ENCODE measurements around the gene EML6.

Gene EML6

GRCh38 chr2:54880428-54880827 lies 157.0 kb downstream of the EML6 start:
- no peak for DNase-seq (ENCODE audit: low read depth, low spot score)
- no peak overlapping the region for H3K4me3 ChIP-seq (ENCODE audit: low read depth, low read length)
- in situ Hi-C loops (cut with HindIII; ENCODE audit: low sequenced_read_pairs) = no loop called here
- TF ChIP-seq CTCF (IDR thresholded peaks at IDR 0.05; ENCODE audit: low read depth, low read length) = no peak

GRCh38 chr2:54881759-54882158 lies 158.3 kb downstream of the EML6 start:
- in situ Hi-C loops (cut with HindIII; ENCODE audit: low sequenced_read_pairs) = no loop called here
- DNase-seq (ENCODE audit: low read depth, low spot score) = no peak
- TF ChIP-seq CTCF (IDR thresholded peaks at IDR 0.05; ENCODE audit: low read depth, low read length) = no peak
- no peak overlapping the region for H3K4me3 ChIP-seq (ENCODE audit: low read depth, low read length)

- TF ChIP-seq CTCF (IDR thresholded peaks at IDR 0.05; ENCODE audit: low read depth, low read length) = no peak
- H3K4me3 ChIP-seq (ENCODE audit: low read depth, low read length) = no peak overlapping the region
- in situ Hi-C loops (cut with HindIII; ENCODE audit: low sequenced_read_pairs) = no loop called here
- DNase-seq (ENCODE audit: low read depth, low spot score) = no peak
These were observed 162.4 kb downstream of the EML6 start for GRCh38 chr2:54885891-54886290.

- no peak for DNase-seq (ENCODE audit: low read depth, low spot score)
- in situ Hi-C loops (cut with HindIII; ENCODE audit: low sequenced_read_pairs) = no loop called here
- no peak overlapping the region for H3K4me3 ChIP-seq (ENCODE audit: low read depth, low read length)
- TF ChIP-seq CTCF (IDR thresholded peaks at IDR 0.05; ENCODE audit: low read depth, low read length) = no peak
These were observed 164.5 kb downstream of the EML6 start for GRCh38 chr2:54887850-54888545.

GRCh38 chr2:54889053-54889452 lies 165.6 kb downstream of the EML6 start:
- in situ Hi-C loops (cut with HindIII; ENCODE audit: low sequenced_read_pairs) = no loop called here
- no peak overlapping the region for H3K4me3 ChIP-seq (ENCODE audit: low read depth, low read length)
- no peak for TF ChIP-seq CTCF (IDR thresholded peaks at IDR 0.05; ENCODE audit: low read depth, low read length)
- DNase-seq (ENCODE audit: low read depth, low spot score) = no peak

- in situ Hi-C loops (cut with HindIII; ENCODE audit: low sequenced_read_pairs) = no loop called here
- DNase-seq (ENCODE audit: low read depth, low spot score) = peak; percentile 5
- no peak overlapping the region for H3K4me3 ChIP-seq (ENCODE audit: low read depth, low read length)
- TF ChIP-seq CTCF (IDR thresholded peaks at IDR 0.05; ENCODE audit: low read depth, low read length) = no peak
These were observed 168.4 kb downstream of the EML6 start for GRCh38 chr2:54891909-54892308.

All from astrocyte of the spinal cord (primary cell).